Lower leg skin (tissue), 4 donors: ENCODE data around the gene TPM3. TPM values are rescaled to one million over a fixed set of nuclear protein-coding genes. Genes with fewer than 3 reads are reported as not detected.

Source experiments
- DNase-seq, 2 donors: peaks; one replicate each; pipeline ENCODE4 v3.0.0-alpha.2; 2019; ENCODE audit warnings: low spot score in 2 of 2
- H3K4me3 ChIP-seq: fragments of 200-600 bp; sonication (generic); 2 replicates; pipeline ENCODE4 v1.5.1; 2017; ENCODE audit warnings: mild to moderate bottlenecking, low read depth; ENCODE audit not compliant: poor library complexity, severe bottlenecking
- POLR2A ChIP-seq, 2 donors: fragments of 450-650 bp; IDR thresholded peaks; one replicate each; pipeline ENCODE4 v1.6.1; 2016 to 2017; ENCODE audit warnings: antibody characterized with exemption in 2 of 2, mild to moderate bottlenecking in 1 of 2, moderate library complexity in 1 of 2
- WGBS, 2 donors: methylation state at CpG; one replicate each; pipeline ENCODE4 v1.1.5; 2018; 5-methylcytosine and 5-hydroxymethylcytosine counted together
- intact Hi-C: fragments of 100-400 bp; cut with DNase I; formaldehyde crosslinking; loops from one replicate; pipeline ENCODE4 v1.15.0; 2023; ENCODE audit warnings: low total_unique reads
- total RNA-seq, 4 donors: library from RNA; depleted of rRNA; stranded (reverse); fragments of >200 nt; gene quantifications; one replicate each; pipeline ENCODE4 v1.1.0, GENCODE V29; 2016
- TF ChIP-seq, protein P1 (sequence below), 3 donors: fragments of 450-650 bp; IDR thresholded peaks; one replicate each; pipeline ENCODE4 v1.5.1; 2016; ENCODE audit warnings: antibody characterized with exemption in 3 of 3, mild to moderate bottlenecking in 3 of 3, moderate library complexity in 2 of 3

TPM3 gene
- total RNA-seq, 4 donors from 2014 or later: 119 to 226 (median 181) TPM

DNA sequence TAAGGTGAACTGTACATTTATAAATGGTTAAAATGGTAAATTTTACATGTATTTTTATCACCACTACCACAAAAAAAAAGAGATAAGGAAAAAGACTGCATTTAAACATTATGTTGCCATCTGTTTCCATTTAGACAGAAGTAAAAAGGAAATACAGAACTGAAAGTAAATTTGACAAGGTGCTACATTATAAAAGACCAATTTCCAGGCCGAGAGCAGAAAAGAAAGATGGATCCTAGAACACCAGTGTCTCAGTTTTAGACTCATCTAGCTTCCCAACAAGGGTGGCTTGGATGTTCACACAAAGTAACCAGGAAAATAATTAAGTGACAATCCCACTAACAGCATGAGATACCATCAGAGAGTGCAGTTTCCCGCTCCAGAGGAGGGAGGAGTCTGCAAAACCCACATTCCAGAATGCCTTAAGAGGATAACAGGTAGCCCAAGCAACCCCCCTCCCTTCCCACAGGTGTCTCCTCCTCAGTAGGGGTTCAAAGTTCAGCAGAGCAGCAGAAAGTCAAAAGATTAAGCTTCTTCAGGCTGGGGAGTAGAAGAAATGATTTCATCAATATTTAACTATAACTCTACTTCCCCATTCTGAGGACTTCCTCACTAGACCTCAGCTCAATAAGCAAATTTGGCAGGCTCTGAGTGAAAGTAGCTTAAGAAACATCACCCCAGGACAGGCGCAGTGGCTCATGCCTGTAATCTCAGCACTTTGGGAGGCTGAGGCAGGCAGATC lies 11.8 kb downstream of the TPM3 start:
- WGBS, 2 donors: 66 to 72% methylated on average over 3 of the region's 3 CpGs
- no peak overlapping the region for H3K4me3 ChIP-seq
- intact Hi-C loops: loop anchor here (10.0 kb wide), 2 partner anchors 85 to 155 kb away; no protein-coding TSS in a partner anchor
- TF ChIP-seq, protein P1, sequence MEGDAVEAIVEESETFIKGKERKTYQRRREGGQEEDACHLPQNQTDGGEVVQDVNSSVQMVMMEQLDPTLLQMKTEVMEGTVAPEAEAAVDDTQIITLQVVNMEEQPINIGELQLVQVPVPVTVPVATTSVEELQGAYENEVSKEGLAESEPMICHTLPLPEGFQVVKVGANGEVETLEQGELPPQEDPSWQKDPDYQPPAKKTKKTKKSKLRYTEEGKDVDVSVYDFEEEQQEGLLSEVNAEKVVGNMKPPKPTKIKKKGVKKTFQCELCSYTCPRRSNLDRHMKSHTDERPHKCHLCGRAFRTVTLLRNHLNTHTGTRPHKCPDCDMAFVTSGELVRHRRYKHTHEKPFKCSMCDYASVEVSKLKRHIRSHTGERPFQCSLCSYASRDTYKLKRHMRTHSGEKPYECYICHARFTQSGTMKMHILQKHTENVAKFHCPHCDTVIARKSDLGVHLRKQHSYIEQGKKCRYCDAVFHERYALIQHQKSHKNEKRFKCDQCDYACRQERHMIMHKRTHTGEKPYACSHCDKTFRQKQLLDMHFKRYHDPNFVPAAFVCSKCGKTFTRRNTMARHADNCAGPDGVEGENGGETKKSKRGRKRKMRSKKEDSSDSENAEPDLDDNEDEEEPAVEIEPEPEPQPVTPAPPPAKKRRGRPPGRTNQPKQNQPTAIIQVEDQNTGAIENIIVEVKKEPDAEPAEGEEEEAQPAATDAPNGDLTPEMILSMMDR (IDR thresholded peaks at IDR 0.05): no peak
- no peak for TF ChIP-seq POLR2A (IDR thresholded peaks at IDR 0.05)
- DNase-seq: peak in 1 of 2 donors; percentile 23

DNA sequence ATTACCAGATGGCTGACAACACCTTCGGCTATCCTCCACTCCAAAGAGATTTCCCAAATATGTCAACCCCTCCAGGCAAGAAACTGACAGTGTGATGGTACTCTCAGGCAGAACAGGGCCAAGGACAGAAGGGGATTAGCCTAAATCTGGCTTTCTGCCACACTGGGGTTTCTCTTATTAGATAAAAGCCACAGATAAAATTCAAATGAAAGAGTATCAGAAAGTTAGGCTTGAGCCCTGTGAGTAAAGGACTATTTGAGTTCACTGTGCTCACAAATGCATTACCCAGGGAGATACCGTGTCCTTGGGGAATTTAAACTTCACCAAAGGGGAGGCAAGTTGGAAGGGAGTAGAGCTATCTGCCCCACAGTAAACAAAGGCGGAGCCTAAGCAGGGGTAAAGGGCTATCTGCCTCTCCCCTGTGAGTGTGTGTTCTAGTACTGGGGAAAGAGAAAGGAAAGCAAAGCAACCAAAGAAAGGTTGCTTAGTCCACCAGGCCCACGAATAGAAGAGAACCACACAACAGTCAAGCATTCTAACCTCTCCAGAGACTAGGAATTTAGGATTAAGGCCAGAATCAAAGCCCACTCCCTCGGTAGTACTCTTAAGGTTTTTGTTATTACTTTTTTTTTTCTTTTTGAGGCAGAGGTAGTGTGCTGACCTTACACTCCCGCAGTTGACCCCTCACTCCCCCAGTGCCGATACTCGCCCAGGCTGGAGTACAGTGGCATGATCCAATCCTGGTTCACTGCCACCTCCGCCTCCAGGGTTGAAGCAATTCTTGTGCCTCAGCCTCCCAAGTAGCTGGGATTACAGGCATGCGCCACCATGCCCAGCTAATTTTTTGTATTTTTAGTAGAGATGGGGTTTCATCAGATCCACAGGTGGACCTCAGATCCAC lies 12.7 kb downstream of the TPM3 start:
- intact Hi-C loops: no loop called here

DNA sequence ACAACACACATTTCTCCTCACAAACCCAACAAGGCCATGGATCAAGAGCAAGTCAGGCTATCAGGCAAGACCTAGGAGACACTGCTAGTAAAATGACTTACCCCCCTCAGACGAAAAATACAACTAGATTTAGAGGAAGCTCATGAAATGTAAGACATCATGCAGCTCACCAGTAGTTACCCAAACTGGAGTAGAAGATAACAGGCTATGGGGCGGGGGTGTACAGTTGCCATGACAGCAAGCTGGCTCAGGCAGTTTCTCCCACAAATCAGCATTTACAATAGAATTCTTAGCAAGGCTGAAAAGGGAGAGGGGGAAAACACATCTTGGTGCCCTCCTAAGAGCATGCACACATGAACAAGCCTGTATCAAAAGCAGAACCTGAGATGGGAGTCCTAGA lies 13.9 kb downstream of the TPM3 start:
- intact Hi-C loops: no loop called here
- DNase-seq: no peak
- WGBS, 2 donors: 47 to 55% methylated on average over 2 of the region's 2 CpGs
- no peak overlapping the region for H3K4me3 ChIP-seq
- TF ChIP-seq, protein P1 (IDR thresholded peaks at IDR 0.05): no peak
- TF ChIP-seq POLR2A (IDR thresholded peaks at IDR 0.05): no peak

More for the DNA sequence above, 12.7 kb downstream of the TPM3 start:
- 68 to 77% methylated on average over 10 of the region's 10 CpGs for WGBS, 2 donors
- no peak for DNase-seq
- H3K4me3 ChIP-seq: no peak overlapping the region
- no peak for TF ChIP-seq POLR2A (IDR thresholded peaks at IDR 0.05)
- TF ChIP-seq, protein P1 (IDR thresholded peaks at IDR 0.05): no peak

DNA sequence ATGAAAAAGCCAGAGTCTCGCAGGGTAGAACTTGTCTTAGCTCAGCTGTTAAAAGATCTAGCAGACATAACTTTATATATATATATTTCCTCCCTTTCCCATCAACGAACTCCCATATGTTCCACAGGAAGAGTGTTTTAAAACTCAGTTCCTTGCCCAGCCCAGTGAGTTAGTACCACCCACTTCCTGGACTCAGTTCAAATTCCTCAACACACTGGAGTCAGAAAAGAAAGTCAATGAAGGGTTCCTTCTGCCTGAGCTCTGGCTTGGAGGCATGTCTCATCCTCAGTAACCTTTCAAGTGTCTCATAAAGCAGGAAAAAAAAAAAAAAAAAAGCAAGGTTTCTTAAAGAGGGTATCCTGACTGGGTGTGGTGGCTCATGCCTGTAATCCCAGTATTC lies 15.6 kb downstream of the TPM3 start:
- no peak for DNase-seq
- intact Hi-C loops: no loop called here
- WGBS, 2 donors: 29 to 43% methylated on average over 2 of the region's 2 CpGs
- H3K4me3 ChIP-seq: no peak overlapping the region
- TF ChIP-seq, protein P1 (IDR thresholded peaks at IDR 0.05): no peak
- TF ChIP-seq POLR2A (IDR thresholded peaks at IDR 0.05): no peak

DNA sequence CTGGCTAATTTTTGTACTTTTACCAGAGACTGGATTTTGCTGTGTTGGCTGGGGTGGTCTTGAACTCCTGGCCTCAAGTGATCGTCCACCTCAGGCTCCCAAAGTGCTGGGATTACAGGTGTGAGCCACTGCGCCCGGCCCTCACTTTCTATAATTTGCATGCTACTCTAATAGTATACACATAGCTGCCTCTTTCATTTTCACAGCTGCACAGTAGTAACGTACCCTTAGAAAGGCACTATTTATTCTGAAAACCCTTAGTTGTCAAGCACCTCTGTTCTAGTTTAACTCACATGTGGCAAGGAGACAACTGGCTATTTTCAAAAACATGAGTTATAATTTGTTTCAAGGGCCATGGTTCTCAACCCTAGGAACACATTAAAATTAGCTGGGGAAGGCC lies 17.2 kb downstream of the TPM3 start:
- WGBS, 2 donors: 91 to 100% methylated on average over 4 of the region's 4 CpGs
- TF ChIP-seq POLR2A (IDR thresholded peaks at IDR 0.05): no peak
- TF ChIP-seq, protein P1 (IDR thresholded peaks at IDR 0.05): no peak
- DNase-seq: no peak
- intact Hi-C loops: no loop called here
- H3K4me3 ChIP-seq: no peak overlapping the region
